ENCODE results near the gene CLEC16A. TPM values are rescaled to one million over a fixed set of nuclear protein-coding genes. Genes with fewer than 3 reads are reported as not detected.

Gene CLEC16A
- polyA plus RNA-seq, 3 donors, result 3.4 to 12.0 (median 5.8) TPM

DNA sequence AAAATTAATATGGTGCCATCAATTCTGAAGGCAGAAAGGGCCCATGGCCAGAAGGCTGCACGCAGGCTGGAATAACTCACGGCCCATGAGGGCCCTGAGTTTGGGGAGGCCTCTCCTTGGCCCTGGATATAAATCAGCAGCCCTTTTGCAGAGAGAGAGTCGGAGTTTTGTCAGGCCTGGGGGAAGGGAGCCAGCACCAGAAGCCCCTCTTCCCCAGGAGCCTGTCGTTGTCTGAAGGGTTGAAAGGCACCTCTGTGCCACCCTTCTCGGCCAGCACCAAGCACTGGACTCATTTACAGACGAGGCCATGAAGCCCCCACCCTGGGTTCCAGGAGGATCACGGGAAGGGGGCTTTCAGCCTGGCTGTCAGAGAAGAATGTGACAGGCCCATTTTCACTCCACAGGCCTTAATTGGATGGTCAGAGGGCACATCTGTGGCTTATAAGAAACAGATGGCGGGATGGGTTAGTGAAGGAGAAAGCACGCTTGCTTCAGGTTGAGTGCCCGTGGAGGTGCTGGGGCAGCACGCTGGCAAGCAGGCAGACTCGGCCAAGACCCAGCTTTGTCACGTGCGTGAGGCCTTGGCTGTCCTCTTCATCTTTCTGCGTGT, 140.6 kb downstream of the CLEC16A start:
- Histone ChIP-seq H3K27me3 (ENCODE audit: control insufficient read depth in 2 of 2, insufficient read depth in 2 of 2, low read length in 2 of 2) (no peaks in the 10 kb centered on the region), H3K27ac (ENCODE audit: low read depth in 1 of 2, low read length in 2 of 2) (no peak overlapping the region), H3K4me2 (replicated peaks; ENCODE audit: extremely low read depth, low read length, poor library complexity, severe bottlenecking) (no peak overlapping the region), H3K36me3 (replicated peaks in 1 of 2; ENCODE audit: control insufficient read depth in 1 of 2, insufficient read depth in 2 of 2, low read length in 2 of 2) (peaks cover 16 to 85% of the 10 kb centered on the region in 2 donors), H3K4me3 (replicated peaks in 1 of 3; ENCODE audit: low read depth in 2 of 3, low read length in 3 of 3) (no peak overlapping the region), H3K4me1 (ENCODE audit: control insufficient read depth in 1 of 2, insufficient read depth in 2 of 2, low read length in 2 of 2) (no peaks in the 10 kb centered on the region), H4K20me1 (ENCODE audit: insufficient read depth, low read length) (peaks cover 4% of the 10 kb centered on the region), H3K79me2 (ENCODE audit: insufficient read depth, low read length) (no peaks in the 10 kb centered on the region), H3K9me3 (replicated peaks in 1 of 2; ENCODE audit: control insufficient read depth in 1 of 2, insufficient read depth in 1 of 2, low read length in 2 of 2) (no peaks in the 10 kb centered on the region), H2AFZ (ENCODE audit: insufficient read depth, low read depth, low read length, poor library complexity, severe bottlenecking) (no peak overlapping the region), H3K9ac (ENCODE audit: insufficient read depth, low read length, poor library complexity, severe bottlenecking) (no peak overlapping the region)
- peaks cover 53 to 64% of the 10 kb centered on the region in 2 donors for H3K36me3 Mint-ChIP-seq
- DNase-seq, result no peak
- intact Hi-C loops (cut with micrococcal nuclease), result no loop called here
- peaks cover 0 to 3% (median 0%) of the 10 kb centered on the region in 7 donors for H3K9me3 Mint-ChIP-seq
- no peak overlapping the region for H3K27ac Mint-ChIP-seq
- H3K4me3 Mint-ChIP-seq, result no peak overlapping the region
- TF ChIP-seq, protein P1, sequence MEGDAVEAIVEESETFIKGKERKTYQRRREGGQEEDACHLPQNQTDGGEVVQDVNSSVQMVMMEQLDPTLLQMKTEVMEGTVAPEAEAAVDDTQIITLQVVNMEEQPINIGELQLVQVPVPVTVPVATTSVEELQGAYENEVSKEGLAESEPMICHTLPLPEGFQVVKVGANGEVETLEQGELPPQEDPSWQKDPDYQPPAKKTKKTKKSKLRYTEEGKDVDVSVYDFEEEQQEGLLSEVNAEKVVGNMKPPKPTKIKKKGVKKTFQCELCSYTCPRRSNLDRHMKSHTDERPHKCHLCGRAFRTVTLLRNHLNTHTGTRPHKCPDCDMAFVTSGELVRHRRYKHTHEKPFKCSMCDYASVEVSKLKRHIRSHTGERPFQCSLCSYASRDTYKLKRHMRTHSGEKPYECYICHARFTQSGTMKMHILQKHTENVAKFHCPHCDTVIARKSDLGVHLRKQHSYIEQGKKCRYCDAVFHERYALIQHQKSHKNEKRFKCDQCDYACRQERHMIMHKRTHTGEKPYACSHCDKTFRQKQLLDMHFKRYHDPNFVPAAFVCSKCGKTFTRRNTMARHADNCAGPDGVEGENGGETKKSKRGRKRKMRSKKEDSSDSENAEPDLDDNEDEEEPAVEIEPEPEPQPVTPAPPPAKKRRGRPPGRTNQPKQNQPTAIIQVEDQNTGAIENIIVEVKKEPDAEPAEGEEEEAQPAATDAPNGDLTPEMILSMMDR (IDR thresholded peaks at IDR 0.05), result no peak
- no peaks in the 10 kb centered on the region for H3K4me1 Mint-ChIP-seq
- H3K27me3 Mint-ChIP-seq (ENCODE audit: low read depth in 3 of 3), result peaks cover 0 to 1% (median 0%) of the 10 kb centered on the region in 3 donors
- WGBS (ENCODE audit: insufficient coverage), result 97% methylated on average over 13 of the region's 15 CpGs

DNA sequence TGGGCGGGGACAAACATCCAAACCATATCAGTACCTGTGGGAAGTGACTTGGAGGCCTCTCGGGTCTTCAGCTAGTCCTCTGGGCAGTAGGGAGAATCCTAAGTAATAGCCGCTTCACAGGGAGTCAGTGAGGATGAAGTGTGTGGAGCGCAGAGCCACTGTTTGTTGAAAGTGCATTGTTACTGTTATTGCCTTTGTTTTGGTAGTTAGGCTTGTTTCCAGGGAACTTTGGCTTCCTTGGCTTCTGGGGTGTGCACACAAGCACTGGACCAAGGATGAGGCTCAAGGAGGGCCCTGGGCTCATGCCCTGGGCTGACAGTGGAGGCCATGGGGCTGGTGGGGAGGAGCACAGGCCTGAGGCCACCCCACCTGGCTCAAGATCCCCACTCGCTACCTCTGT, 141.6 kb downstream of the CLEC16A start:
- H3K79me2 ChIP-seq (ENCODE audit: insufficient read depth, low read length), result no peaks in the 10 kb centered on the region
- Mint-ChIP-seq H3K4me3 (no peak overlapping the region), H3K27me3 (ENCODE audit: low read depth in 3 of 3) (no peaks in the 10 kb centered on the region), H3K9me3 (peaks cover 0 to 3% (median 0%) of the 10 kb centered on the region in 7 donors), H3K4me1 (no peaks in the 10 kb centered on the region), H3K27ac (no peak overlapping the region), H3K36me3 (peaks cover 48 to 60% of the 10 kb centered on the region in 2 donors)
- WGBS (ENCODE audit: insufficient coverage), result 100% methylated on average over 2 of the region's 5 CpGs
- H3K4me2 ChIP-seq (replicated peaks; ENCODE audit: extremely low read depth, low read length, poor library complexity, severe bottlenecking), result no peak overlapping the region
- no peaks in the 10 kb centered on the region for H3K4me1 ChIP-seq (ENCODE audit: control insufficient read depth in 1 of 2, insufficient read depth in 2 of 2, low read length in 2 of 2)
- no peaks in the 10 kb centered on the region for H3K27me3 ChIP-seq (ENCODE audit: control insufficient read depth in 2 of 2, insufficient read depth in 2 of 2, low read length in 2 of 2)
- H3K27ac ChIP-seq (ENCODE audit: low read depth in 1 of 2, low read length in 2 of 2), result no peak overlapping the region
- no peak overlapping the region for H2AFZ ChIP-seq (ENCODE audit: insufficient read depth, low read depth, low read length, poor library complexity, severe bottlenecking)
- H3K4me3 ChIP-seq (replicated peaks in 1 of 3; ENCODE audit: low read depth in 2 of 3, low read length in 3 of 3), result no peak overlapping the region
- TF ChIP-seq, protein P1 (IDR thresholded peaks at IDR 0.05), result no peak
- H3K36me3 ChIP-seq (replicated peaks in 1 of 2; ENCODE audit: control insufficient read depth in 1 of 2, insufficient read depth in 2 of 2, low read length in 2 of 2), result peaks cover 9 to 80% of the 10 kb centered on the region in 2 donors
- no peaks in the 10 kb centered on the region for H3K9me3 ChIP-seq (replicated peaks in 1 of 2; ENCODE audit: control insufficient read depth in 1 of 2, insufficient read depth in 1 of 2, low read length in 2 of 2)
- no peak for DNase-seq
- peaks cover 4% of the 10 kb centered on the region for H4K20me1 ChIP-seq (ENCODE audit: insufficient read depth, low read length)
- H3K9ac ChIP-seq (ENCODE audit: insufficient read depth, low read length, poor library complexity, severe bottlenecking), result no peak overlapping the region
- intact Hi-C loops (cut with micrococcal nuclease), result no loop called here

All from CD14-positive monocyte (primary cell).